PC-9 (cell line): ENCODE results near the gene BRINP2.

Experiments used
- CTCF ChIP-seq: fragments of 200-600 bp; sonication (generic); conservative IDR thresholded peaks from 2 replicates; pipeline ENCODE4 v1.6.1; 2017; ENCODE audit warnings: mixed run types, antibody characterized with exemption, mild to moderate bottlenecking, moderate library complexity
- EZH2 ChIP-seq: fragments of 200-600 bp; sonication (generic); IDR thresholded peaks from 2 replicates; pipeline ENCODE4 v1.8.0; 2017; ENCODE audit warnings: antibody characterized with exemption, low read depth

GRCh38 chr1:177249231-177249630 lies 78.5 kb downstream of the BRINP2 start:
- TF ChIP-seq CTCF (no peak), EZH2 (no peak)
